HEK293 (cell line): ENCODE measurements around the gene PDP2.

ENCODE experiments used
- CTCF ChIA-PET: fragments of 350-600 bp; formaldehyde crosslinking; extraction: SDS; loops from one replicate; lab custom pipeline; 2021; ENCODE audit warnings: antibody characterized with exemption; lab: Yijun Ruan, JAX
- POLR2A ChIA-PET: fragments of 300-600 bp; formaldehyde crosslinking; extraction: SDS; loops from one replicate; lab custom pipeline; 2020; ENCODE audit warnings: antibody characterized with exemption, inconsistent platforms; lab: Yijun Ruan, JAX
- H3K27ac ChIP-seq: fragments of 200-500 bp; sonication (Bioruptor generic); 2 replicates; pipeline ENCODE4 v1.5.1; 2014; ENCODE audit warnings: low read depth, low read length, control low read depth, inconsistent platforms; ENCODE audit errors: extremely low read depth
- H3K36me3 ChIP-seq, 2 experiments: fragments of 200-500 bp in 1 of 2; sonication (Bioruptor generic) in 1 of 2; 1 replicate in 1 of 2; 2 replicates in 1 of 2; pipeline ENCODE4 v1.5.1; 2014 to 2017; ENCODE audit warnings: inconsistent platforms in 2 of 2, low read length in 2 of 2; ENCODE audit not compliant: control insufficient read depth in 2 of 2, insufficient read depth in 1 of 2
- H3K4me1 ChIP-seq: fragments of 200-500 bp; sonication (Bioruptor generic); 2 replicates; pipeline ENCODE4 v1.5.1; 2014; ENCODE audit warnings: mild to moderate bottlenecking, low read length, inconsistent platforms; ENCODE audit not compliant: control insufficient read depth, insufficient read depth
- H3K4me3 ChIP-seq: 2 replicates; pipeline ENCODE4 v1.5.1; 2011; ENCODE audit warnings: low read depth, mild to moderate bottlenecking, control low read depth, low read length, moderate library complexity
- H3K9me3 ChIP-seq: fragments of 200-500 bp; sonication (Bioruptor generic); 2 replicates; pipeline ENCODE4 v1.5.1; 2014; ENCODE audit warnings: low read depth, low read length, inconsistent platforms; ENCODE audit not compliant: control insufficient read depth, insufficient read depth
- HIC1 ChIP-seq: fragments of 450-650 bp; formaldehyde crosslinking; IDR thresholded peaks from 2 replicates; pipeline ENCODE4 v1.5.1; 2016; ENCODE audit warnings: missing biosample characterization, missing genetic modification characterization
- IKZF3 ChIP-seq: fragments of 450-650 bp; IDR thresholded peaks from 2 replicates; pipeline ENCODE4 v1.5.0; 2018; ENCODE audit warnings: missing biosample characterization, mild to moderate bottlenecking, missing genetic modification characterization, moderate library complexity
- WT1 ChIP-seq: fragments of 450-650 bp; formaldehyde crosslinking; IDR thresholded peaks from 2 replicates; pipeline ENCODE4 v1.5.1; 2016; ENCODE audit warnings: missing biosample characterization, missing genetic modification characterization
- ZBTB20 ChIP-seq: fragments of 450-650 bp; formaldehyde crosslinking; IDR thresholded peaks from 2 replicates; pipeline ENCODE4 v1.5.1; 2016; ENCODE audit warnings: missing biosample characterization, missing genetic modification characterization
- ZNF112 ChIP-seq: fragments of 450-650 bp; formaldehyde crosslinking; IDR thresholded peaks from 2 replicates; pipeline ENCODE4 v1.5.0; 2017; ENCODE audit warnings: missing biosample characterization, missing genetic modification characterization
- ZNF157 ChIP-seq: fragments of 450-650 bp; formaldehyde crosslinking; IDR thresholded peaks from 2 replicates; pipeline ENCODE4 v1.5.1; 2016; ENCODE audit warnings: missing biosample characterization, missing genetic modification characterization
- ZNF16 ChIP-seq: fragments of 450-650 bp; formaldehyde crosslinking; IDR thresholded peaks from 2 replicates; pipeline ENCODE4 v1.5.1; 2016; ENCODE audit warnings: low read depth, missing biosample characterization, missing genetic modification characterization
- ZNF184 ChIP-seq: fragments of 450-650 bp; IDR thresholded peaks from 2 replicates; pipeline ENCODE4 v1.5.1; 2018; ENCODE audit warnings: missing biosample characterization, mild to moderate bottlenecking, missing genetic modification characterization
- ZNF19 ChIP-seq: fragments of 450-650 bp; formaldehyde crosslinking; IDR thresholded peaks from 2 replicates; pipeline ENCODE4; 2016; ENCODE audit warnings: missing biosample characterization, missing genetic modification characterization, low read depth
- ZNF214 ChIP-seq: fragments of 450-650 bp; formaldehyde crosslinking; IDR thresholded peaks from 2 replicates; pipeline ENCODE4 v1.5.1; 2017; ENCODE audit warnings: missing biosample characterization, mild to moderate bottlenecking, missing genetic modification characterization, borderline replicate concordance
- ZNF266 ChIP-seq: fragments of 450-650 bp; formaldehyde crosslinking; IDR thresholded peaks from 2 replicates; pipeline ENCODE4 v1.5.1; 2016; ENCODE audit warnings: missing biosample characterization, missing genetic modification characterization, low read depth
- ZNF280C ChIP-seq: fragments of 450-650 bp; formaldehyde crosslinking; IDR thresholded peaks from 2 replicates; pipeline ENCODE4 v1.5.1; 2016; ENCODE audit warnings: missing biosample characterization, missing genetic modification characterization
- ZNF518A ChIP-seq: fragments of 450-650 bp; formaldehyde crosslinking; conservative IDR thresholded peaks from 2 replicates; pipeline ENCODE4 v1.5.1; 2016; ENCODE audit warnings: low read depth, missing biosample characterization, missing genetic modification characterization
- ZNF521 ChIP-seq: fragments of 450-650 bp; formaldehyde crosslinking; IDR thresholded peaks from 2 replicates; pipeline ENCODE4 v1.5.1; 2017; ENCODE audit warnings: missing biosample characterization, mild to moderate bottlenecking, missing genetic modification characterization
- ZNF544 ChIP-seq: fragments of 450-650 bp; formaldehyde crosslinking; IDR thresholded peaks from 2 replicates; pipeline ENCODE4 v1.5.0; 2017; ENCODE audit warnings: missing biosample characterization, missing genetic modification characterization
- ZNF571 ChIP-seq: fragments of 450-650 bp; formaldehyde crosslinking; IDR thresholded peaks from 2 replicates; pipeline ENCODE4 v1.5.0; 2017; ENCODE audit warnings: missing biosample characterization, missing genetic modification characterization
- ZNF600 ChIP-seq: fragments of 450-650 bp; formaldehyde crosslinking; IDR thresholded peaks from 2 replicates; pipeline ENCODE4 v1.5.1; 2016; ENCODE audit warnings: missing biosample characterization, missing genetic modification characterization
- ZNF629 ChIP-seq: fragments of 450-650 bp; formaldehyde crosslinking; IDR thresholded peaks from 2 replicates; pipeline ENCODE4 v1.5.1; 2017; ENCODE audit warnings: missing biosample characterization, missing genetic modification characterization
- ZNF677 ChIP-seq: fragments of 450-650 bp; IDR thresholded peaks from 2 replicates; pipeline ENCODE4 v1.5.0; 2018; ENCODE audit warnings: missing biosample characterization, mild to moderate bottlenecking, missing genetic modification characterization, moderate library complexity
- ZNF692 ChIP-seq: fragments of 450-650 bp; formaldehyde crosslinking; IDR thresholded peaks from 2 replicates; pipeline ENCODE4 v1.5.1; 2016; ENCODE audit warnings: missing biosample characterization, missing genetic modification characterization
- ZNF707 ChIP-seq: fragments of 450-650 bp; formaldehyde crosslinking; IDR thresholded peaks from 2 replicates; pipeline ENCODE4 v1.5.1; 2016; ENCODE audit warnings: missing biosample characterization, missing genetic modification characterization
- ZNF843 ChIP-seq: fragments of 450-650 bp; formaldehyde crosslinking; IDR thresholded peaks from 2 replicates; pipeline ENCODE4 v1.5.1; 2016; ENCODE audit warnings: missing biosample characterization, missing genetic modification characterization
- ZXDB ChIP-seq: fragments of 450-650 bp; formaldehyde crosslinking; IDR thresholded peaks from 2 replicates; pipeline ENCODE4 v1.5.1; 2016; ENCODE audit warnings: missing biosample characterization, missing genetic modification characterization

PDP2 gene

GRCh38 chr16:66900721-66901441 is 20.6 kb downstream of the PDP2 start (continued):
- TF ChIP-seq ZNF518A (tag by site-specific recombination) (no peak), ZNF19 (tag by site-specific recombination) (no peak), ZNF266 (no peak), ZNF692 (no peak), ZNF184 (tag by site-specific recombination) (no peak), ZBTB20 (tag by site-specific recombination) (no peak), IKZF3 (no peak), ZNF629 (tag by site-specific recombination) (no peak), ZNF571 (no peak), ZNF677 (tag by site-specific recombination) (no peak), ZNF214 (tag by site-specific recombination) (no peak), ZNF16 (tag by site-specific recombination) (no peak), WT1 (no peak)

GRCh38 chr16:66901626-66902025 is 21.3 kb downstream of the PDP2 start:
- no peak overlapping the region for H3K4me3 ChIP-seq
- POLR2A ChIA-PET = interaction anchor here (2.0 kb wide), 1 partner anchor 42 kb away, joined by 8 read pairs; no protein-coding TSS in a partner anchor
- no peak overlapping the region for H3K27ac ChIP-seq
- H3K36me3 ChIP-seq = no peaks in the 10 kb centered on the region
- peaks cover 17% of the 10 kb centered on the region for H3K4me1 ChIP-seq
- H3K9me3 ChIP-seq = no peaks in the 10 kb centered on the region
- CTCF ChIA-PET = interaction anchor here (0.9 to 17.9 kb wide), 2 partner anchors 20 to 31 kb away, joined by 3 to 268 read pairs; partner anchors contain the start of genes CDH16 and RRAD
- no peak for TF ChIP-seq ZNF157
- TF ChIP-seq ZNF600 (tag by site-specific recombination) = no peak
- TF ChIP-seq ZNF19 (tag by site-specific recombination) = no peak
- no peak for TF ChIP-seq ZNF280C (tag by site-specific recombination)
- TF ChIP-seq ZNF266 = no peak
- no peak for TF ChIP-seq WT1
- no peak for TF ChIP-seq ZNF544 (tag by site-specific recombination)
- no peak for TF ChIP-seq ZNF843 (tag by site-specific recombination)
- no peak for TF ChIP-seq ZXDB (tag by site-specific recombination)
- TF ChIP-seq ZNF521 (tag by site-specific recombination) = no peak
- no peak for TF ChIP-seq ZNF112 (tag by site-specific recombination)
- TF ChIP-seq ZNF707 (tag by site-specific recombination) = no peak
- no peak for TF ChIP-seq HIC1 (tag by site-specific recombination)
